GM21381 (cell line): ENCODE results near the gene GART.

Source experiments
- ATAC-seq: cut with Tn5 transposase; IDR thresholded peaks from one replicate; pipeline ENCODE4 v1.9.1; 2021; ENCODE audit warnings: mild to moderate bottlenecking, moderate library complexity; ENCODE audit not compliant: unreplicated experiment

GART gene

DNA sequence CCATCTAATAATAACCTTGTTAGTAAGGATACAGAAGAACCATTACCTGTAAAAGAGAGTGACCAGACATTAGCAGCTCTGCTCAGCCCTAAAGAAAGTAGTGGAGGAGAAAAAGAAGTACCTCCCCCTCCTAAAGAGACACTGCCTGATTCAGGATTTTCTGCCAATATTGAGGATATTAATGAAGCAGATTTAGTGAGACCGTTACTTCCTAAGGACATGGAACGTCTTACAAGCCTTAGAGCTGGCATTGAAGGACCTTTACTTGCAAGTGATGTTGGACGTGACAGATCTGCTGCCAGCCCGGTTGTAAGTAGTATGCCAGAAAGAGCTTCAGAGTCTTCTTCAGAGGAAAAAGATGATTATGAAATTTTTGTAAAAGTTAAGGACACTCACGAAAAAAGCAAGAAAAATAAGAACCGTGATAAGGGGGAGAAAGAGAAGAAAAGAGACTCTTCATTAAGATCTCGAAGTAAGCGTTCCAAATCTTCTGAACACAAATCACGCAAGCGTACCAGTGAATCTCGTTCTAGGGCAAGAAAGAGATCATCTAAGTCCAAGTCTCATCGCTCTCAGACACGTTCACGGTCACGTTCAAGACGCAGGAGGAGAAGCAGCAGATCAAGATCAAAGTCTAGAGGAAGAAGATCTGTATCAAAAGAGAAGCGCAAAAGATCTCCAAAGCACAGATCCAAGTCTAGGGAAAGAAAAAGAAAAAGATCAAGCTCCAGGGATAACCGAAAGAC is 12.5 kb upstream of the GART start:
- ATAC-seq, result no peak

DNA sequence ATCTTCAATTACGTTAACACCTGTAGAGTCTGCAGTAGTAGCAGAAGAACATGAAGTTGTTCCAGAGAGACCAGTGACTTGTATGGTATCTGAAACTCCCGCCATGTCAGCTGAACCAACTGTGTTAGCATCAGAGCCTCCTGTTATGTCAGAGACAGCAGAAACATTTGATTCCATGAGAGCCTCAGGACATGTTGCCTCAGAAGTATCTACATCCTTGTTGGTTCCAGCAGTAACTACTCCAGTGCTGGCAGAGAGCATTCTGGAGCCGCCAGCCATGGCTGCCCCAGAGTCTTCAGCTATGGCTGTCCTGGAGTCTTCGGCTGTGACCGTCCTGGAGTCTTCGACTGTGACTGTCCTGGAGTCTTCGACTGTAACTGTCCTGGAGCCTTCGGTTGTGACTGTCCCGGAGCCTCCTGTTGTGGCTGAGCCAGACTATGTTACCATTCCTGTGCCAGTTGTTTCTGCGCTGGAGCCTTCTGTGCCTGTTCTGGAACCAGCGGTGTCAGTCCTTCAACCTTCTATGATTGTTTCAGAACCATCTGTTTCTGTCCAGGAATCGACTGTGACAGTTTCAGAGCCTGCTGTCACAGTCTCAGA is 11.2 kb upstream of the GART start:
- ATAC-seq, result no peak

DNA sequence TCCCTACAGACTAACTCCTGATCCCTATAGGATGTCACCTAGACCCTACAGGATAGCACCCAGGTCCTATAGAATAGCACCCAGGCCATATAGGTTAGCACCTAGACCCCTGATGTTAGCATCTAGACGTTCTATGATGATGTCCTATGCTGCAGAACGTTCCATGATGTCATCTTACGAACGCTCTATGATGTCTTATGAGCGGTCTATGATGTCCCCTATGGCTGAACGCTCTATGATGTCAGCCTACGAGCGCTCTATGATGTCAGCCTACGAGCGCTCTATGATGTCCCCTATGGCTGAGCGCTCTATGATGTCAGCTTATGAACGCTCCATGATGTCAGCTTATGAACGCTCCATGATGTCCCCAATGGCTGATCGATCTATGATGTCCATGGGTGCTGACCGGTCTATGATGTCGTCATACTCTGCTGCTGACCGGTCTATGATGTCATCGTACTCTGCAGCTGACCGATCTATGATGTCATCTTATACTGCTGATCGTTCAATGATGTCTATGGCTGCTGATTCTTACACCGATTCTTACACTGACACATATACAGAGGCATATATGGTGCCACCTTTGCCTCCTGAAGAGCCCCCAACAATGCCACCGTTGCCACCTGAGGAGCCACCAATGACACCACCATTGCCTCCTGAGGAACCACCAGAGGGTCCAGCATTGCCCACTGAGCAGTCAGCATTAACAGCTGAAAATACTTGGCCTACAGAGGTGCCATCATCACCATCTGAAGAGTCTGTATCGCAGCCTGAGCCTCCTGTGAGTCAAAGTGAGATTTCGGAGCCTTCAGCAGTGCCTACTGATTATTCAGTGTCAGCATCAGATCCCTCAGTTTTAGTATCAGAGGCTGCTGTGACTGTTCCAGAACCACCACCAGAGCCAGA is 10.4 kb upstream of the GART start:
- ATAC-seq, result no peak

- ATAC-seq, result no peak
These were observed 9.7 kb upstream of the GART start for GRCh38 chr21:33551664-33552063.

DNA sequence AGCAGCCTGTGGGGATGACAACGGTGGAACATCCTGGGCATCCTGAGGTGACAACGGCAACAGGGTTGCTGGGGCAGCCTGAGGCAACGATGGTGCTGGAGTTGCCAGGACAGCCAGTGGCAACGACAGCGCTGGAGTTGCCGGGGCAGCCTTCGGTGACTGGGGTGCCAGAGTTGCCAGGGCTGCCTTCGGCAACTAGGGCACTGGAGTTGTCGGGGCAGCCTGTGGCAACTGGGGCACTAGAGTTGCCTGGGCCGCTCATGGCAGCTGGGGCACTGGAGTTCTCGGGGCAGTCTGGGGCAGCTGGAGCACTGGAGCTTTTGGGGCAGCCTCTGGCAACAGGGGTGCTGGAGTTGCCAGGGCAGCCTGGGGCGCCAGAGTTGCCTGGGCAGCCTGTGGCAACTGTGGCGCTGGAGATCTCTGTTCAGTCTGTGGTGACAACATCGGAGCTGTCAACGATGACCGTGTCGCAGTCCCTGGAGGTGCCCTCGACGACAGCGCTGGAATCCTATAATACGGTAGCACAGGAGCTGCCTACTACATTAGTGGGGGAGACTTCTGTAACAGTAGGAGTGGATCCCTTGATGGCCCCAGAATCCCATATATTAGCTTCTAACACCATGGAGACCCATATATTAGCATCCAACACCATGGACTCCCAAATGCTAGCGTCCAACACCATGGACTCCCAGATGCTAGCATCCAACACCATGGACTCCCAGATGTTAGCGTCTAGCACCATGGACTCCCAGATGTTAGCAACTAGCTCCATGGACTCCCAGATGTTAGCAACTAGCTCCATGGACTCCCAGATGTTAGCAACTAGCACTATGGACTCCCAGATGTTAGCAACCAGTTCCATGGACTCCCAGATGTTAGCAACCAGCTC is 9.1 kb upstream of the GART start:
- ATAC-seq, result no peak

GRCh38 chr21:33549848-33550771 is 8.2 kb upstream of the GART start:
- no peak for ATAC-seq

DNA sequence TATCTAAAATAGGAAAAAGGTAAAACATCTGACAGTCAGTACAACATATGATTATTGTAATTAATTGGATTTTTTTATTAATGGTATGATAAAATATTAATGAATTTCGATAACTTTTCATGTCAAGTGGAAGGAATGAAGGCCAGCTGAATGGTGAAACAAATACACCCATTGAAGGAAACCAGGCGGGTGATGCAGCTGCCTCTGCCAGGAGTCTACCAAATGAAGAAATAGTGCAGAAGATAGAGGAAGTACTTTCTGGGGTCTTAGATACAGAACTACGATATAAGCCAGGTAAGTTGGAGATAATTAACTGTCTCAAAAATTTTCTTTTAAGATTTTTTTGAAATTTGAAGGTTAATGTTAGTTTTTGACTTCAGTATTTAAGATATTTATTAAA is 4.2 kb upstream of the GART start:
- ATAC-seq, result no peak

DNA sequence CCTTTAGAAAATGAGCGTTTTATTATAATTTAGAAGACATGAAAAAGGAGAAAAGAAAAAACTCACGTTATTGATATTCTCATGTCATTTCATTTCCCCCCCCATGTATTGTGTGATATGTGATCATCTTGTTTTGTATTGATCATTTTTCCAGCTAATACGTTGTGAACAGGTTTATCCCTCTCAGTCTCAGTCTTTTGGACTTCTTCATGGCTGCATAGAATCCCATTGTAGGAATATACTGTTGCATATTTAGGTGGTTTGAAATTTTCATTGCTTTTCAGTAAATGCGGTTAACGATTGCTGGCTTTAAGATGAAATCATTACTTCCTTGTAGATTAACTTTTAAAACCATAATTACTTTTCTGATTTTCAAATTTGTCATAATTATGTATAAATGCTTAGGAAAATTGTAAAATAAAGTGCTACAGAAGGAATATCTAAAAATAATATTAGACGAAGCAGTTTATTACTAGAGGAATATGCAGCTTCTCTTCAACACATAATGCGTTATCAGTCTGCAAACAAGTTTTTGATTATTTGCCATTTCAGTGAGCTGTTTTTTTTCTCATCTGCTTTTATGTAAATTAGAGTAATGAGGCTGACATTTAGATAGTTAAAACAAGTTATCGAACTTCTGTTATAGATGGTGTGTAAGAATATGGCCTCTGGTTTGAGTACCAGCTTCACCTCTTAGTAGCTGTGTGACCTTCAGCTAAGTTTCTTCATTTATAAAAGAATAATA is 2.7 kb upstream of the GART start:
- no peak for ATAC-seq

DNA sequence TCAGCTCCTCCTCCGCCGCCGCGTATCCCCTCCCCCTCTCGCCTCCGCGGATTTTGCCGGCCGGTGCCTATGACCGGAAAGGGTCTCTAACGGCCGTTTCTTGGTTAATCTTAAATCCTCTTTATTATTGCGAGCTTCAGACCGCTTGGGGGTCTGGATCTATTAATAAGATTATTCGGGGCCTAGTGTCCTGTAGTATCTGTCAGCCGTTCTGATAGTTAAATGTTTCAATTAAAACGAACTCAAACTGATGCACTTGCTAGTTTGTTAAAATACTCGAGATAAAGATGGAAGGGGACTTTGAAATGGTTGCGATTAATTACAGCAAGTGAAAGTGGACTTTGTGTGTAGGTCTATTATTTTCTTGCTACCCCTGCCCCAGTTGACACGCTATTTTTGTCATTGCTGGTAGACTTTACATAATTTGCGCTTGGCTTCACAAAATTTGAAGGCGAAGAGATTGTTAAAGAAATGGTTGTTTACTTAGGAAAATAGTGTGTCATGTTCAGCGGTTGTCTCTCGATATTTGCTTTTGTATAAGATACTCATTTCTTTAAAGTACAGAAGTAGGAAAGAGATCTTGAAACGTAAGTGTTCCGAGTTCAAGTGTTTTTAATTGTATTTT is 1.7 kb upstream of the GART start:
- ATAC-seq, result peak; percentile 20

DNA sequence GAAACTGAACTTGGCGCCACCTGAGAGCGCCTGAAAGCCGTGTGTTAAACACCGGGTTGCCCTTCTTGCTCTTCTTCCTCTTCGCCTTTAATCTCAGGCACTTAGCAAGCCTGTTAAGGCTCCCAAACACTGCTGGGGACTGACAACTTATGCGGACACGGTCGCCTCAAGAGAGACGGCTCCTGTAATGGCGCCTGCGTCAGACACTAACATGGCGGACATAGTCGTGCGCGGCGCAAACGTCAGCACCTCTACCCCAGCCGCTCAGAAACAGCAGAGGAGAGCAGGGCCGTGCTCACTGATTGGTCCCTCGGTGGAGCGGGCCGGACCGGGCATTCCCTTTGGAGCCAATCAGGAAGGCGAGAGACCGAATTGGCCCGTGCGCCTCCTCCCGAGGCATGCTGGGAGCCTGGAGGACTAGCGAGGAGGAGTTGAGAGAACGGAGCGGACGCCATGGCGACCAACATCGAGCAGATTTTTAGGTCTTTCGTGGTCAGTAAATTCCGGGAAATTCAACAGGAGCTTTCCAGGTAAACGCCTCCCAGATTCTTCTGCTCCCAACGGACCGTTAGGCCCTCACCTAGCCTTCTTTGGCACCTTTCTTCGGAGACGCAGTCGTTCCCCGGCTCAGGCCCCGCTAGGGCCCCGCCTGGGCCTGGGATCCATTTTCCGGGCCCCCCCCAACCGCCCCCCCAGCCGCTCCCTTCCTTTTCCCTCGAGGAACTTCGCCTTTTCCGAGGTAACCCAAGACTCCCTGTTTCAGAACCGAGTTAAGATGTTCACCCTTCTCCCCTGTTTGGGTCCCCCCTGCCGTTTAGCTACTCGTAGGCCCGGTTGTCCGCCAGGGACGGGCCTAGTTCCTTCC is 955 bp upstream of the GART start, which contains the start of gene SON:
Gene SON (plus strand): TSS at position 399 of the 865 bp plus-strand sequence. CDS start 55 bp downstream, at position 454.
- ATAC-seq, result peak; percentile 90

- no peak for ATAC-seq
These were observed 709 bp downstream of the GART start for GRCh38 chr21:33541105-33541711.

DNA sequence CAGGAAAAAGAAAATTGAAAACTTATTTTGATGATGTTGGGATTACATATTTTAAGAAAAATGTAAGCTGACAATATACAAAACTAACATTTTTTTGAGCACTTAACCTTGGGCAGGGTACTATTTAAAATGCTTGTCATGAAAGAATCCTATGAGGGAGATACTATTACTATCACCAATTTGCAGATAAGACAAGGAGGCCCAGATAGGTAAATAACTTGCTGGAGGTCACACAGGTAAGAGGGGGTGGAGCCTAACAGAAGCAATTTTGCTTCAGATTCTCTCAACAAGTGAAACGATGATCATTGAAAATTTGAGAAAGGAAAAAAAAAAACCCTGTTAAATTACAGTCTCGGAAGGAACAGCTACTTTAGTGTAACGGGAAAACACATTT is 1.2 kb downstream of the GART start:
- ATAC-seq, result no peak

DNA sequence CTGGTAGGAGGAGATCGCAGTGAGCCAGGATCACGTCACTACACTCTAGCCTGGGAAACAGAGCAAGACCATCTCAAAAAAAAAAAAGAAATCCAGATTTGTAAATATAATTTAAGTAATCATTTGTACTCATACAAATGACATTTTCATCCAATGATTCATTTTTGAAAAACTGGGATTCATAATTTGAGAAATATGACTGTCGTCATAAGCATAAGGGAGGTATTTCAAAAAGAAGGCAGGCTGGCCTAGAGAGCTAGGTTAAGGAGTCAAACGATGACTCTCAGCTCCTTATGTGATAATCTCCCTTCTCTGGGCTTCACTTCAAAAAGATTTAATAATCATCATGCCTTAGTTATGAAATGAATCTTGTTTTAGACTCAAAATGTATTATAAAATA is 2.3 kb downstream of the GART start:
- no peak for ATAC-seq

DNA sequence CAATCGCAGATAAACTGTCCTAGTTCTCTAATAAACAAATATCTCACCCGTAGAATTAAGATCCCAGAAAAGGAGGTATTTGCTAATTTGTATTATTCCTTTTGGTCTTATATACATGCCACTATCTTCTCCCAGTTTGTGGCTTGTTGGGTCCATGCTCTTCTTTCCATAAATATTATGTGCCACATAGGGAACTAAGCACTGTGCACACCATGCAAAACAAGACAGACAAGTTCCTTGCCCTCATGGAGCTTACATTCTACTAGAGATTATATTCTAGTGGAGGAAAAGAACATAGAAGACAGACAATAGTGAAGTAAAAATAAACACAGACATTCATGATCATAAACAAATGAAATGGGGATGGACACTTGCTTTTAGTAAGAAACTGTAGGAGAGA is 4.7 kb downstream of the GART start:
- no peak for ATAC-seq

DNA sequence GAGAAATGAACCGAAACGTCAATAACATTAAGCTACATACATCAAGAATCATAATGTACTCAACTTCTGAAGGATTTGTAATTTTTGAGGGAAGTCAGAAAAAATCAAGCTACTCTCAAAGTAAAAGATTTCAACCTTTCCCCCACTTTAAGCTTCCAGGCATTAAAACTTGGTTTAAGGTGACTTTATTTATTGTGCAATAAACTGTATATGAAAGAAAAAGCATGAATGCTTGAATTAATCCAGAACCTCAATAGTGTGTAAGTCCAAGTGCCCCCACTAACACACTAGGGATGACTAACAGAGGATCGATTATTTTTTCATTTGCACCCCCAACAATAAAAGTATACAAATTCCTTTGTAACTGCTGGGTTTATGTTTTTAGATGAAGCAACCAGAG is 10.9 kb downstream of the GART start:
- ATAC-seq, result no peak

GRCh38 chr21:33522953-33523349 is 19.0 kb downstream of the GART start:
- no peak for ATAC-seq

DNA sequence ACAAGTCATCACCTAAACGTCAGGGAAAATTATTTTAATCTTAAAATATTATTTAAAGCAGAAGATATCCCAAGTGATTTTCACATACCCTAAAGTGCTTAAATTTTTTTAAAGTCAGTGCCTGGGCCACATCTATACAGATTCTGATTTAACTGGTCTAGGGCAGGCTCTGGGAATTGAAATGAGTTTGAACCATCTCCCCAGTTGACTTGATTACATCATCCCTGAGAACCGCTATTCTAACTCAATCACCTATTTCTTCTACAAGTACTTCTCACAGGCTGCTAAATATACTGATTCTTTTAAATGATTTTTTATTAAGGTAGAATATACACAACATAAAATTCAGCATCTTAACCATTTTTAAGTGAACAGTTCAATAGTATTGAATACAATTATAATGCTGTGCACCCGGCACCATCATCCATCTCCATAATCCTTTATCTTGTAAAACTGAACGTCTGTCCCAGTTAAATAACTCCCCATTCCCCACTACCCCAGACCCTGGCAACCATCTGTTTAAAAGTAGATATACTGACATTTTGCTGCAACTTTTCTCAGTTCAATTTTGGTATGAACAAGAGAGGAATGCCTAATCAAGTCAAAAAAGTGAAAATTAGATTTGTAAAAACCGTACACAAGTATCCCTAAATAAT is 19.5 kb downstream of the GART start:
- ATAC-seq, result no peak
